BLaER1 (cell line): ENCODE measurements around the gene RAB8A.

Experiments used
- H3K27ac ChIP-seq: shearing (Covaris generic); formaldehyde crosslinking; 2 replicates; pipeline ENCODE4 v1.8.1; 2022
- H3K27me3 ChIP-seq: shearing (Covaris generic); formaldehyde crosslinking; 2 replicates; pipeline ENCODE4 v1.8.1; 2022
- H3K36me3 ChIP-seq: shearing (Covaris generic); formaldehyde crosslinking; 2 replicates; pipeline ENCODE4 v1.8.1; 2022
- H3K4me1 ChIP-seq: shearing (Covaris generic); formaldehyde crosslinking; 2 replicates; pipeline ENCODE4 v1.8.1; 2022
- H3K4me2 ChIP-seq: shearing (Covaris generic); formaldehyde crosslinking; 2 replicates; pipeline ENCODE4 v1.8.1; 2022
- H3K4me3 ChIP-seq: shearing (Covaris generic); formaldehyde crosslinking; 2 replicates; pipeline ENCODE4 v1.8.1; 2022
- H3K9ac ChIP-seq: shearing (Covaris generic); formaldehyde crosslinking; 2 replicates; pipeline ENCODE4 v1.8.1; 2022
- H3K9me3 ChIP-seq: shearing (Covaris generic); formaldehyde crosslinking; 2 replicates; pipeline ENCODE4 v1.8.1; 2022
- H4K20me1 ChIP-seq: shearing (Covaris generic); formaldehyde crosslinking; 2 replicates; pipeline ENCODE4 v1.8.1; 2022
- Cebpa-rat ChIP-seq: shearing (Covaris generic); IDR thresholded peaks from 2 replicates; pipeline ENCODE4 v1.8.1; 2022

RAB8A gene

DNA sequence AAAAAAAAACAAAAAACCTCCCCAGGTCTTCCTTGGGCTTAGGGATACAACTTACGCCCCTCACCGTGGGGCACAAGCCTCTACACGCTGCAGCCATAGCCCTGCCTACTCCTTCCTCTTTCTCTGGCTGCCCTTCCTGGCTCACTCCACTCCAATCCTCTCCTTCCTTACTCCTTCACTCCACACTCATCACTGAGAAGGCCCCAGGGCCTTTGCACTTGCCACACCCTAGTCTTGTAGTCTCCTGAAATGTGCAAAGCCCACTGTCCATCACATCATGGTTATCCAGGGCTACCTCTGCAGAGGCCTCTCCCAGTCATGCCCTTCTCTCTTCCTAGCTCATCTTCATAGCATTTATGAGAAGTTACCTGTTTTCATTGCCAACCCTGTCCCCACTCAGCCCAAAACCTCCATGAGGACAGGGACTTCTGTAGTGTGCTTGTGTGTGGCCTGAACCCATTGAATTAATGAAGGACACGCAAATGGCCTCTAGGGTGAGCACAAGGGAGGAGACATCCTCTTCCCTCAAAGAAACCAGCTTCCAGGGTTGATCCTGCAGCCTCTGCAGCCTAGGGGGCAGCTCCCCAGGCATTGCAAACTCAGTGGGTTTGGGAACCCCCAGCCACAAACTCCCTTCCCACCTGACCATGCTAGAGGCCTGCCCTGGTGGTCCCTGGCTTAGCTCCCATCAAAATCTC lies 23.9 kb downstream of the RAB8A start:
- Histone ChIP-seq H4K20me1 (no peaks in the 10 kb centered on the region), H3K27ac (peak overlapping the region; percentile 32; the same call in 1 of the 2 replicates), H3K36me3 (peaks cover 53% of the 10 kb centered on the region), H3K9me3 (peaks cover 3% of the 10 kb centered on the region; the same call in 1 of the 2 replicates), H3K4me2 (no peak overlapping the region; the same call in 1 of the 2 replicates), H3K4me1 (peaks cover 94% of the 10 kb centered on the region), H3K27me3 (no peaks in the 10 kb centered on the region), H3K4me3 (no peak overlapping the region), H3K9ac (no peak overlapping the region)
- no peak for TF ChIP-seq Cebpa-rat

DNA sequence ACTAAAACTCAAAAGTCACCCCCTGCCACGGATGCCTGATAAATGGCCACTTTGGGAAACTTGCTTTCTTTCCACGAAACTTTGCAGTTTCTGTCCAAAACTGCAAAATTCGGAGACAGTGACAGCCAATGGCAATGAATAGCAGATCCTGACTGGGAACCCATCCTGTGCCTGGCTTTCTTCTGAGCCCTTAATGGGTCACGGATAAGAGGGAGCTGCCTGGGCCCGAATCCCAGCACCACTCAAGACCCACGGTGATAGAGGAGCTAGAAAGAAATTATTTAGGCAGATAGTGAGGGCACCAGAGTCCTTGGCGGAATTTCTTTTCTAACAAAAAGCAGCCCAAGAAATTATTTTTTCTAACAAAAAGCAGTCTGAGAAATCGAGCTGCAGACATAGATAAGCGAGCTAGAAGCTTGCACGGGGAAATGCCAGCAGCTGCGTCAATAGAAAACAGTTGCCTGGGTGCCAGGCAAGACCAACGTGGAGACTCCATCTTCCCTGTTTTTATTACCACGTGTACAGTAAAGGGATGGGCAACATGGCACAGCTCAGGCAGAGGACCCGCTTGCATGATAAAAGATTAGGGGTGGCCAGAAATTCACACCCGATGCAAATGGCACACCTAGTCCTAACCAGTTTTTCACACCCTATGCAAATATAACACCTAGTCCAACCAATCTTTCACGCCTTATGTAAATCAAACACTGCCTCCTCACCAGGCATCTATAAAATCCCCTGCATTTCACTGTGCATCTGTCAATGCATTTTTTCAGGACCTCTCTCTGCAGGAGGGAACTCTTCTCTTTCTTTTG lies 24.7 kb downstream of the RAB8A start:
- H3K4me2 ChIP-seq, result 0 out of 2 replicates have a peak overlapping the region, but pooled peaks have one; percentile 4
- peaks cover 3% of the 10 kb centered on the region; the same call in 1 of the 2 replicates for H3K9me3 ChIP-seq
- no peaks in the 10 kb centered on the region for H4K20me1 ChIP-seq
- peaks cover 97% of the 10 kb centered on the region for H3K4me1 ChIP-seq
- TF ChIP-seq Cebpa-rat, result no peak
- H3K27me3 ChIP-seq, result no peaks in the 10 kb centered on the region
- peak overlapping the region; percentile 32 for H3K27ac ChIP-seq
- H3K4me3 ChIP-seq, result no peak overlapping the region
- peaks cover 45% of the 10 kb centered on the region for H3K36me3 ChIP-seq
- no peak overlapping the region for H3K9ac ChIP-seq

GRCh38 chr19:16139752-16140151 lies 28.1 kb downstream of the RAB8A start:
- peak overlapping the region; percentile 64 for H3K9ac ChIP-seq
- peaks cover 11% of the 10 kb centered on the region; the same call in 1 of the 2 replicates for H3K36me3 ChIP-seq
- peak overlapping the region; percentile 91 for H3K4me2 ChIP-seq
- TF ChIP-seq Cebpa-rat, result peak; percentile 90
- peak overlapping the region; percentile 89 for H3K27ac ChIP-seq
- H3K9me3 ChIP-seq, result no peaks in the 10 kb centered on the region
- no peaks in the 10 kb centered on the region for H4K20me1 ChIP-seq
- peaks cover 97% of the 10 kb centered on the region for H3K4me1 ChIP-seq
- no peaks in the 10 kb centered on the region for H3K27me3 ChIP-seq
- peak overlapping the region; percentile 18; the same call in 1 of the 2 replicates for H3K4me3 ChIP-seq

DNA sequence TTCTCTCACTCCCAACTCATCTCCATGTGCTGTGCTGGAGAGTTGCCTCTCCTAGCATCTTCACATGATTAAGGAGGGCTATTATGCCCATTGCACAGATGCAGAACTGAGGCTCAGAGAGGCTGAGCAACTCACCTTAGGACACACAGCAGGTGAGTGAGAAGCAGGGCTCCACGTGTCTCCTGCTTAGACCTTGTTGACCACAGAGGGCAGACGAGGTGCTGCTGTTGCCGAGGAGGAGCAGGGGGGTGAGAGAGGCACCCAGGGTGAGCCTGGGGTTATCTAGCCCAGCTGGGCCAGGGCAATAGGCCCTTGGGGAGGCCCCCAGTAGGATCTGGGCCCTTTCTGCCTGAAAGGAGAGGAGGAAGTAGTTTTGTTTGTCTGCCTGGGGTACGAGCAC lies 29.4 kb downstream of the RAB8A start:
- no peaks in the 10 kb centered on the region for H3K27me3 ChIP-seq
- peak overlapping the region; percentile 89 for H3K27ac ChIP-seq
- H4K20me1 ChIP-seq, result no peaks in the 10 kb centered on the region
- H3K9me3 ChIP-seq, result no peaks in the 10 kb centered on the region
- peaks cover 97% of the 10 kb centered on the region for H3K4me1 ChIP-seq
- H3K4me2 ChIP-seq, result peak overlapping the region; percentile 91
- no peak for TF ChIP-seq Cebpa-rat
- H3K36me3 ChIP-seq, result no peaks in the 10 kb centered on the region
- no peak overlapping the region for H3K4me3 ChIP-seq
- H3K9ac ChIP-seq, result no peak overlapping the region; the same call in 1 of the 2 replicates

DNA sequence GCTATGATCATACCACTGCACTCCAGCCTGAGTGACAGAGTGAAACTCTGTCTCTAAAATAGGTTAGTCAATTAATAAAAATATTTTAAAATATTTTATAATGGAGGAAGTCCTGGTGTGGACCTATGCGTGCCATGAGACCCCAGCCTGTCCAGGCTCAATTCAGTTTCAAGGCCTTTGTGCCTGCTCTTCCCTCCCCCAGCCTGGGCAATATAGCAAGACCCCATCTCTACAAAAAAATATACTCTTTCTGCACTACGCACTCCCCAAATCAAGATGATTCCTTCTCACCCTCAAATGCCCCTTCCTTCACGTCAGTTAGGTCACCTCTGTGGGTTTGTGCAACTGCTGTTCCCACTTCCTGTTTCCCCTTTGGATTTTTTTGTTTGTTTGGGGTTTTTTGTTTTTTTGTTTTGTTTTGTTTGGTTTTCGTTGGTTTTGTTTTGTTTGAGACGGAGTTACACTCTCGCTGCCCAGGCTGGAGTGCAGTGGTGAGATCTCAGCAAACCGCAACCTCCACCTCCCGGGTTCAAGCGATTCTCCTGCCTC lies 30.4 kb downstream of the RAB8A start:
- peak overlapping the region; percentile 89 for H3K27ac ChIP-seq
- no peak for TF ChIP-seq Cebpa-rat
- no peaks in the 10 kb centered on the region for H4K20me1 ChIP-seq

DNA sequence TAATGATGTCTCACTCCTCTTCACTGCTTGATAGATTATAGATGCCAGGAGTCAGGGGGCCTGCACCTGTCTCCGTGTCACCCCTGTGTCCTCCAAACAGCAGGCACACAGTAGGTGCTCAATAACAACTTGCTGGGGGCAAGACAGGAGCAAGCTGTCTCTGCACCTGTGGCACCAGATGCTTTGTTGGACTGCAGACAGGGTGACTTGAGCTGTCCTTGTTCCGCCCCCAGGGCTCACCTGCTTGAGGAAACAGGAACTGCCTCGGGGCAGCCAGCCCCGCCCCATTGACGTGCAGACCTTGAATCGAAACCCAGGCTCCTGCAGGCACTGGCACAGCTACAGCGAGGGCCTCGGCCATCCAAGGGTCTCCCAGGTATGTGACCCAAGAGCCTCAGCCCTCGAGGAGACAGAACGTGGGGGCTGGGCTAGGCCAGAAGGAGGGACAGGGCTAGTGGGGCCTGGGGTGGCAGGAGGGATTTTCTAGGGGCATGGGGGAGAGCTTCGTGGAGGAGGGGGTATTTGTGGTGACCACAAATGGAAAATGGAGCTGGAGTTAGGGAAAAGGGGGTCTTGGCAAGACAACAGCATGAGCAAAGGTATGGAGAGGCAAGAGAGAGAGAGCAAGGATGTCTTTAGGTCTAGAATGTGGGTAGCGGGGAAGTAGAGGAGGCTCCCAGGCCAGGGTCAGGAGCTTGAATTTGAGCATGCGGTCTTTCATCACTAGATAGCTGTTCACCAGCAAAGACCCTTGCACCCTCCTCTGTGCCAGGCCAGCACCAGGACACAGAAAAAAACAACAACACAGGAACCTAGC lies 31.9 kb downstream of the RAB8A start, which contains the start of gene HSH2D:
Gene HSH2D (plus strand): TSS at position 287 of the 817 bp plus-strand sequence. CDS start 5,066 bp downstream, outside the sequence.
- Histone ChIP-seq H3K9ac (peak within 1 kb of the TSS; percentile 73), H3K4me2 (peak within 1 kb of the TSS; percentile 91), H4K20me1 (no peaks in the 10 kb centered on the region), H3K9me3 (no peaks in the 10 kb centered on the region), H3K27me3 (no peaks in the 10 kb centered on the region), H3K36me3 (0 out of 2 replicates have a peak, but pooled peaks cover 4% of the 10 kb centered on the region), H3K27ac (peak within 1 kb of the TSS; percentile 89), H3K4me3 (peak within 1 kb of the TSS; percentile 60), H3K4me1 (peaks cover 100% of the 10 kb centered on the region)
- no peak for TF ChIP-seq Cebpa-rat

More for the DNA sequence above, 30.4 kb downstream of the RAB8A start:
- Histone ChIP-seq H3K27me3 (no peaks in the 10 kb centered on the region), H3K36me3 (no peaks in the 10 kb centered on the region), H3K4me1 (peaks cover 97% of the 10 kb centered on the region), H3K4me3 (no peak overlapping the region), H3K9ac (no peak overlapping the region), H3K9me3 (no peaks in the 10 kb centered on the region), H3K4me2 (peak overlapping the region; percentile 91)

DNA sequence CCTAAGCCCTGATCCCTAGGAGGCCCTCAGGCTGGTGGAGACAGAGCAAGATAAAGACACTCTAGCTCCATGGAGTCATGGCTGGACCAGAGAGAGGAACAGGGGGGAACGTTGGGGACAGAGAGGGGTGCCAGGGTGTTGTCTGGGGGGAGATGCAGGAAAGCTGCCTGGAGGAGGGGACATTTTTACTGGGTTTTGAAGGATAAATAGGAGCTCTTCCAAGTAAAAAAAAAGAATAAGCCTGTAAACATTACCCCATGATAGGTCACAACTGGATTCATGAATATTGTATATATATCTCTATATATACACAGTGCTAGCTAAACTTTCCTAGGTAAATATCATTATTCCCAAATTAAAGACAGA lies 32.5 kb downstream of the RAB8A start:
- H3K9ac ChIP-seq, result peak overlapping the region; percentile 73
- no peak for TF ChIP-seq Cebpa-rat
- peak overlapping the region; percentile 91 for H3K4me2 ChIP-seq
- no peaks in the 10 kb centered on the region for H3K9me3 ChIP-seq
- H3K4me1 ChIP-seq, result peaks cover 100% of the 10 kb centered on the region
- no peaks in the 10 kb centered on the region for H3K27me3 ChIP-seq
- H4K20me1 ChIP-seq, result no peaks in the 10 kb centered on the region
- H3K36me3 ChIP-seq, result peaks cover 9% of the 10 kb centered on the region; the same call in 1 of the 2 replicates
- peak overlapping the region; percentile 60 for H3K4me3 ChIP-seq
- H3K27ac ChIP-seq, result peak overlapping the region; percentile 89

- no peaks in the 10 kb centered on the region for H4K20me1 ChIP-seq
- no peaks in the 10 kb centered on the region for H3K9me3 ChIP-seq
- peak overlapping the region; percentile 91 for H3K4me2 ChIP-seq
- H3K4me3 ChIP-seq, result no peak overlapping the region
- no peak overlapping the region for H3K9ac ChIP-seq
- no peaks in the 10 kb centered on the region for H3K27me3 ChIP-seq
- no peak for TF ChIP-seq Cebpa-rat
- H3K36me3 ChIP-seq, result peaks cover 10% of the 10 kb centered on the region; the same call in 1 of the 2 replicates
- H3K27ac ChIP-seq, result peak overlapping the region; percentile 40; the same call in 1 of the 2 replicates
- H3K4me1 ChIP-seq, result peaks cover 100% of the 10 kb centered on the region
Observed at GRCh38 chr19:16146112-16146511, 34.4 kb downstream of the RAB8A start.
